T follicular helper cell (primary cell): Measurements from ENCODE around the gene ERVFRD-1.
"Not testable (repeated sequence)": the region's sequence is repeated elsewhere in the genome, so short reads cannot be mapped to it uniquely, and the experiment has no call there.

ENCODE experiments used
- DNase-seq: peaks from one replicate; pipeline ENCODE4 v3.0.0-alpha.2; 2020; ENCODE audit warnings: low read depth

ERVFRD-1 gene

DNA sequence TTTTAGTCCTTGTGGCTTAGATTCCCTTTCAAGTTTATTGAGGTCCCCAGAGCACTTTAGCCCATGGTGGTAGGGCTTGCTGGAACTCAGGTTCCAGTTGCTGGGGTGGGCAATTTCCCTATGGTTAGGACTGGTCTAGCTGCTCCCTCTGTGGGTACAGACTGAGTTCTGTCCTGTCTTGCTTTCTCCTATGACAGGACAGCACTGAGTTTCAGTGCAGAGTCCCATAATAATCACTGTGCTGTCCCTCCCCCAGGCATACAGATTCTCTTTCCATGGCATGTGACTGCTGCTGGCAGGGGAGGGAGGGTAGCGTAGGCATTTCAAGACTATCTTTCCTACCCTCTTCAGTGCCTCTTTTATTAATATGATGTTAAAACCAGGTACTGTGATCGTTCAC lies 17.1 kb upstream of the ERVFRD-1 start:
- no peak for DNase-seq

DNA sequence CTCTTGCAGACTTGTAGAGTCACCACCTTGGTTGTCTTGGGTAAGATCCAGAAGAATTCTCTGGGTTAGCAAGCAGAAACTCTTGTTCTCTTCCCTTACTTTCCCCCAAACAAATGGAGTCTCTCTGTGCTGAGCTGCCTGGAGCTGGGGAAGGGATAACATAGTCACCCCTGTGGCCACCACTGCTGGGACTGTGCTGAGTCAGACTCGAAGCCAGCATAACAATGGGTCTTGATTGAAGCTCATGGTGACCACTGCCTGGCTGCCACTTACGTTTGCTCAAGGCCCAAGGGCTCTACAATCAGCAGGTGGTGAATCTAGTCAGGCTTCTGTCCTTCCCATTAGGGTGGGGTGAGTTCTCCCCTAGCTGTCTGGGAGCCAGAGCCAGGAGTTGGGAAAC lies 15.4 kb upstream of the ERVFRD-1 start:
- DNase-seq = no peak

DNA sequence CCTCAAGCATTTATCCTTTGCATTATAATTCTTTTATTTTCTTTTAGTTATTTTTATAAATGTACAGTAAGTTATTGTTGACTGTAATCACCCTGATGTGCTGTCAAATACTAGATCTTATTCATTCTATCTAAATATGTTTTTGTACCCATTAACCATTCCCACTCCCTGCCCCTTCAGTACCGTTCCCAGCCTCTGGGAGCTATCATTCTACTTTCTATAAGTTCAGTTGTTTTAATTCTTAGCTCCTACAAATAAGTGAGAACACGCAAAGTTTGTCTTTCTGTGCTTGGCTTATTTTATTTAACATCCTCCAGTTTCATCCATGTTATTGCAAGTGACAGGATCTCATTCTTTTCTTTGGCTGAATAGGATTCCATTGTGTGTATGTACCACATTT lies 12.5 kb upstream of the ERVFRD-1 start:
- no peak for DNase-seq

DNA sequence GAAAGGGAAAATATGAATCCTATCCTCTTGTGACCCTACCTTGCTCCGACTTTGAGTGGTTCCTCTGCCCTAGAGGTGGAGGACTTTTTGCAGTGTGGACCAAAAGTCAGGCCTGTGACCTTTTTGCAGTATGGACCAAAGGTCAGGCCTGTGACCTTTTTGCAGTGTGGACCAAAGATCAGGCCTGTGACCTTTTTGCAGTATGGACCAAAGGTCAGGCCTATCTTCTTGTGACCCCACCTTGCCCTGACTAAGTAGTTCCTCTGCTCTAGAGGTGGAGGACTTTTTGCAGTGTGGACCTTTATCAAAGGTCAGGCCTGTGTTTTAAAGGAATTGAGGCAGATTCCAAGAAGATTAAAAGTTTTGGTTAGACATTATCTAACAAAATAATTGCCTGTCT lies 10.9 kb upstream of the ERVFRD-1 start:
- no peak for DNase-seq

DNA sequence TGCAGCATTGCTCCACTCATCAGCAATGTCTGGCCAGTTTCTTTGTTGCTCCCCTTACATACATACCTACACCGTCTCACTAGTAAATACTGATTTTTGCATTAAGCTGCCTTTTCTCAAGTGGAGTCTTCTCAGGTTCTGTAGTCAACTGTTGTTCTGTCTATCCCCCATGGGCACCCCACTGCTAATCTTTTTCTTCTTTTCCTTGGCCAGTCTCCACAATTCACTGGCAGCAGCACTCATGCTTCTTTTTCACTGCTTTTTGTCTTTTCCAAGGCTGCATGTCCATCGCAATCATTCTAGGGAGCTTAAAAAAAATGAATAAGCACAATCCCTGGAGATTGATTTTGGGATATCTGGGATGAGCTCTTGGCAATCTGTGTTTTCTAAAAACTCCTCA lies 10.3 kb upstream of the ERVFRD-1 start:
- no peak for DNase-seq

DNA sequence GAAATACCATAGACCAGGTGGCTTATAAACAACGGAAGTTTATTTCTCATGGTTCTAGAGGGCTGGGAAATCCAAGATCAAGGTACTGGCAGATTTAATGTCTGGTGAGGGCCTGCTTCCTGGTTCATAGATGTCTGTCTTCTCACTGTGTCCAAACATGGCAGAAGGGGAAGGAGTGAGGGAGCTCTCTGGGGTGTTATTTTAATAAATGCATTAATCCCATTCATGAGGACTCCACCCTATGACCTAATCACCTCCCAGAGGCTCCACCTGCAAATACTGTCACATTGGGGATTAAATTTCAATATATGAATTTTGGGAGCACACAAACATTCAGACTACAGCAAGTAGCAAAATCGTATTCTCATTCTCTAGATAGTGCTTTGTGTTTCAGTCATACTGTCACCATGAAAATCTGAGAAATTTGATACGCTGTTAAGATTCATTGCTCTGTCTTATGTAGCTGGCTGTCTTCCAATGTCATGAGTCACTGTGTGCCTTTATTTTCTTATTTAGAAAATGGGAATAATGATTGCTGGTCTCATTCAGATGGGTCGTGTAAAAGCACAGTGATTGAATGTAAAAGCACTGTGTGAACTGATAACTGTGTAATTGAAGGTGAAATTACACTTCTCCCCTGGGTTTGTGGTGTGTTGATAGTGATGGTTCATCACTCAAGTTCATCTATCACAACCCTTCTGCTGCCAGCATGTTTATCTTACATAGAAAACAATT lies 8.9 kb upstream of the ERVFRD-1 start:
- no peak for DNase-seq

DNA sequence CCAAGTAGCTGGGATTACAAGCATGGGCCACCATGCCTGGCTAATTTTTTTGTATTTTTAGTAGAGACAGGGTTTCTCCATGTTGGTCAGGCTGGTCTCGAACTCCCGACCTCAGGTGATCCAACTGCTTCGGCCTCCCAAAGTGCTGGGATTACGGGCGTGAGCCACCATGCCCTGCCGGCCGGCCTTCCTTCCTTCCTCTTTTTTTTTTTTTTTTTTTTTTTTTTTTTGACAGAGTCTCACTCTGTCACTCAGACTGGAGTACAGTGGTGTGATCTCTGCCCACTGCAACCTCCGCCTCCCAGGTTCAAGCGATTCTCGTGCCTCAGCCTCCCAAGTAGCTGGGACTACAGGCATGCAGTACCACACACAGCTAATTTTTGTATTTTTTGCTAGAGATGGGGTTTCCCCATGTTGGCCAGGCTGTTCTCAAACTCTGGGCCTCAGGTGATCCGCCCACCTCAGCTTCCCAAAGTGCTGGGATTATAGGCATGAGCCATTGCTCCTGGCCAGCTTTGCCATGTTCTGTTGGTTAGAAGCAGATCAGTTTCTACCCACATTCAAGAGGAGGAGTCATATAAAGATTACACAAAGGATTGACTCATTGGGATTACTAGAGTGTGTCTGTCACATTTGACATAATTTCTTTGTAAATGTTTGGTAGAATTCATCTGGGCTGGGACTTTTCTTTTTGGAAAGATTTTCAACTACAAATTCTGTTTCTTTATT lies 4.4 kb upstream of the ERVFRD-1 start:
- DNase-seq = not testable (repeated sequence)

DNA sequence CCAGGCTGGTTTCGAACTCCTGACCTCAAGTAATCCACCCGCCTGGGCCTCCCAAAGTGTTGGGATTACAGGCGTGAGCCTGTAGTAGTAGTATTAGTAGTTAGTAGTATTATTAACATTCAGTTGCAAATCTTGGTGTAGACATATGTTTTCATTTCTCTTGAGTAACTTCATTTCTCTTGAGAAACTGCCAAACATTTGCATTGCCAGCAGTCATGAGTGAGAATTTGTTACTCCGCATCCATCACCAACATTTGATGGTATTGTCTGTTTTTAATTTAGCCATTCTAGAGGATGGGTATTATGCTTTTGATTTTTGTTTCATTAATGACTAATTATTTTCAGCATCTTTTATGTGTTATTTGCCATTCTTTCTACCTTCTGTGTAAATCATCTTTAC lies 1.5 kb upstream of the ERVFRD-1 start:
- DNase-seq = no peak

DNA sequence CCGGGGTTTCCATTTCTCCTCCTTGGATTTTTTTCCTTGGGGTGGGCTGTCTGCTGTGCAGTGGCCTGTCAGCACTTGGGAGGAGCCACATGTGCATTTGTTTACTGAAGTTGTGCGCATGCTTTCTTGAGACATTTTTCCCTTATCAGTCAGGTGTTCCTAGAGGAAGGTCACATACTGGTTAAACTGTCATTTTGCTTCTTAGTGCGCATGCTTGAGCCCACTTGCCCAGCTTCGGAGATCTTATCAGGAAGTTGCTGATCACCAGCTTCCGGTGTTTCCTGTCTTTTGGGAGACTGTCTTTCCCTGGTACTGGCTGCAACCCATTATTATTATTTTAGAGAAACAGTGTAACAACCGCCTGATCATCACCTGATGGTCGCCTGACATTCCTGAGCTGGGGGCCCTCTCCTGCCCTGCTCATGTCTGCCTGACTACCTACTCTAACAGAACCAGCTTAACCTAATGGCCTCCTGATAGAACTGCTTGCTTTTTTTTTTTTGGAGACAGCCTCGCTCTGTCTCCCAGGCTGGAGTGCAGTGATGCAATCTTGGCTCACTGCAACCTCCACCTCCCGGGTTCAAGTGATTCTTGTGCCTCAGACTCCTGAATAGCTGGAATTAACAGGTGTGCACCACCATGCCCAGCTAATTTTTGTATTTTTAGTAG lies 378 bp upstream of the ERVFRD-1 start:
- DNase-seq = no peak

DNA sequence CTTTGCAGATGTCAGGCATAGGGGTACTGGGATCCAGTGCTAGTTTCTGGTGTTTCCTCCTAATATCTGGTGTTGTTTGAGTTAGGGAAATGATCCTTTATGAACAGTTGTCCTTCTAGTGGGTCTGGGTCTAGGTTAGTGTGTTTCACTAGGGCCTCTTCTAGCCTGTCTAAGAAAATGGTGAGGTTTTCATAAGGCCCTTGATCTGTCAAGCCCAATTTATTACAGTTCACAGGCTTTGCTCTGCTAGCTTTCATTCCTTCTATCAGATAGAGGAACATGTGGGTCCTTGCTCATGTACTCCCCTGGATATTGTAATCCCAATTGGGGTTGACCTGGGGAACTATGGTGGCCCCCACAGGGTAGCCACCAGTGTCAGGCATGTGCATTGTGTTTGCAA lies 2.8 kb downstream of the ERVFRD-1 start:
- no peak for DNase-seq

DNA sequence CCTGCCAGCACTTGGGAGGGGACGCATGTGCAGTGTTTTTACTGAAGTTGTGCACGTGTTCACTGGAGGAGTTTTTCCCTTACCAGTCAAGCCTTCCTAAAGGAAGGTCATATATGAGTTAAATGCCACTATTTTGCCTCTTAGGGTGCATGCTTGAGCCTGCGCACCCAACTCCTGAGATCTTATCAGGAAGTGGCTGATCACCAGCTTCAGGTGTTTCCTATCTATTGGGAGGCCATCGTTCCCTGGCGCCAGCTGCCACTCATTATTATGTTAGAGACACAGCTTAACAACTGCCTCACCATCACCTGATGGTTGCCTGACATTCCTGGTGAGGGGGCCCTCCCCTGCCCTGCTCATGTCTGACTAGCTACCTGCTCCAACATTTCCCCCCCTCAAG lies 8.5 kb downstream of the ERVFRD-1 start:
- DNase-seq = no peak

DNA sequence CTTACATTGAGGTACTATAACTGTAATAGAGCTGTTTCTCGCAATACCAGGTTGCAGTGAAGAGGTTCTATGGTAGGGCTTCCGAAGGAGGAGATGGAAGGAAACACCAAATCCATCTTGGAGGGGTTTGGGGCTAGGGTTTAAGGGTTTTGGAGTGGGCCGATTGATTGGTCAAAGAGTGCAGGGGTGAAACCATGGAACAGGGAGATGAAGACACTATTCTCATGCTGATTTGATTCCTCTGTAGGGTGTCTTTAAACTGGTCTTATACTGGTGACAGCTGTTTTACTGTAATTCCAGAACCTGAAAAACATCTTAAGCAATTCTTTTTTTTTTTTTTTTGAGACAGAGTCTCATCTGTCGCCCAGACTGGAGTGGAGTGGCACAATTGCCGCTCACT lies 10.1 kb downstream of the ERVFRD-1 start:
- DNase-seq = no peak

DNA sequence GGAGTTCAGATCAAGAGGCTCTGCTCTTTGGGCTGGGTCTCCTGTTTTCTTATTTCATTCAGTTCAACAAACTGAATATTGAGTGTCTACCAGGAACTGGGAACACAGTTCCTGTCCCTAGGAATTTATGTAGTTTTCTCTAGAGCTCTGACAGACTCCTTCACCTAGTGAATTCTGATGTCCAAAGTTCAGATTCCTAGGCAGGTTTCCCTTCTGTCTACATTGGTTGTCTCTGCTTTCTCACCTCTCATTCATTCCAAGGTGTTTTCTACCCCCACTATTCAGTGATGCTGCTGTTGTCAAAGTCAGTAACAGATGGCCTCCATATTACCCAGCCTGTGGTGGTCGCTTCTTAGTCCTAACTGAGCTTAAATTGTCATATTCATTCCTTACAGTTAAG lies 13.5 kb downstream of the ERVFRD-1 start:
- no peak for DNase-seq

DNA sequence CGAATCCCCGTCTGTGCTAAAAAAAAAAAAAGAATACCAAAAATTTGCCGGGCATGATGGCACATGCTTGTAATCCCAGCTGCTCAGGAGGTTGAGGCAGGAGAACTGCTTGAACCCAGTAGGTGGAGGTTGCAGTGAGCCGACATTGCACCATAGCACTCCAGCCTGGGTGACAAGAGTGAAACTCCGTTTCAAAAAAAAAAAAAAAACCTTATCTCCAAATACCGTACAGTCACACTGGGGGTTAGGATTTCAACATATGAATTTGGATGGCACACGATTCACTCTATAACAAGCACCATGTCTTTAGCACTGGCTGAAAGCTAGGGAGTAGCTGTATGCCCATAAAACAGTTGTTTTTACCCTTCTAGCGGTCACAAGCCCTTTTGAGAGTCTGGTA lies 14.0 kb downstream of the ERVFRD-1 start:
- DNase-seq = no peak

DNA sequence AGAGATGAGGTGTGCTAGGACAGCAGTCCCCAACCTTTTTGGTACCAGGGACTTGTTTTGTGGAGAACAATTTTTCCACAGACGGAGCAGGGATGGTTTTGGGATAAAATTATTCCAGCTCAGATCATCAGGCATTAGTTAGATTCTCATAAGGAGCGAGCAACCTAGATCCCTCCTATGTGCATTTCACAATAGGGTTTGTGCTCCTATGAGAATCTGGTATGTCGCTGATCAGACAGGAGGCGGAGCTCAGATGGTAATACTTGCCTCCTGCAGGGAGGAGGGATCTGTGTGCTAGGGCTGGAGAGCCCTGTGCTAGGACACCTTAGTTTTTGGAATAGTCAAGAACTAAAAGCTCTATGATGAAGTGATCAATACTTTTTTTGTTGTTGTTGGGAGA lies 15.4 kb downstream of the ERVFRD-1 start:
- DNase-seq = no peak

DNA sequence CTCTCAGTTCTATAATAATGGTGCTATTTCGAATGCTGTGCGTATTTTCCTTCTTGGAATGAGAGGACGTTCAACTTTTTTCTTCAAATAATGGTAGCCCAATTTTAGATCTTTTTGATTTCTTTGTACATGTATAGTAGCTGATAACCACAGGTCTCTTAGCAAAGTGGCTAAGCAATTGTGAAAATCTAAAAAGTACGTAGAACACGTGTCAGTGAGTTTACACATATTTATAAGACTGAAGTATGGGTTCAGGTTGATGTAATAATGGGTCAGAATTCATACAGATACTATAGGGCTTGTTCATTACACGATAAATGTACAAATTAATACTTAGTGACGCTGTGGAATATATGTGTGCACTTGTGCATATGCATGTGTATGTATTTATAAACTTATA lies 16.6 kb downstream of the ERVFRD-1 start:
- DNase-seq = no peak

DNA sequence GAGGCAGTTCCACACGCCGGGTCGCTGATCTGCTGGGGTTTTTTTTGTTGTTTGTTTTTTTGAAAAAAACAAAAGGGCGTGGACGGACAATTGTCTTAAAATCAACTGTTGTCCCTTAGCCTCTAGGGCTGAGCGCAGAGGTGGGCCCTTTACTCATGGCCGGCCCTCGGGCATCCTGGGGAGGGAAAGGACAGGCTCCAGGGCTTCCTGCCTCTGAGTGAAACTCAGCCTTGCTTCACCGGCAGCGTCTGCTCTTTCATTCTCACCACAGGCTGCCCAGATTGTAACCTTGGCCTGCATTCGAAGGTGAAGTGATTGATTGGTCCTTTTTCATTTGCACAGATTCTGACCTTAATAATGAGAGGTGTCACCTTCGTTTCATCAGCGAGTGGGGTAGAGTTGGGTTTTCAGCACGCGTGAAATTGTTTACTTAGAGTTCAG lies 17.1 kb downstream of the ERVFRD-1 start:
- peak; percentile 9 for DNase-seq

DNA sequence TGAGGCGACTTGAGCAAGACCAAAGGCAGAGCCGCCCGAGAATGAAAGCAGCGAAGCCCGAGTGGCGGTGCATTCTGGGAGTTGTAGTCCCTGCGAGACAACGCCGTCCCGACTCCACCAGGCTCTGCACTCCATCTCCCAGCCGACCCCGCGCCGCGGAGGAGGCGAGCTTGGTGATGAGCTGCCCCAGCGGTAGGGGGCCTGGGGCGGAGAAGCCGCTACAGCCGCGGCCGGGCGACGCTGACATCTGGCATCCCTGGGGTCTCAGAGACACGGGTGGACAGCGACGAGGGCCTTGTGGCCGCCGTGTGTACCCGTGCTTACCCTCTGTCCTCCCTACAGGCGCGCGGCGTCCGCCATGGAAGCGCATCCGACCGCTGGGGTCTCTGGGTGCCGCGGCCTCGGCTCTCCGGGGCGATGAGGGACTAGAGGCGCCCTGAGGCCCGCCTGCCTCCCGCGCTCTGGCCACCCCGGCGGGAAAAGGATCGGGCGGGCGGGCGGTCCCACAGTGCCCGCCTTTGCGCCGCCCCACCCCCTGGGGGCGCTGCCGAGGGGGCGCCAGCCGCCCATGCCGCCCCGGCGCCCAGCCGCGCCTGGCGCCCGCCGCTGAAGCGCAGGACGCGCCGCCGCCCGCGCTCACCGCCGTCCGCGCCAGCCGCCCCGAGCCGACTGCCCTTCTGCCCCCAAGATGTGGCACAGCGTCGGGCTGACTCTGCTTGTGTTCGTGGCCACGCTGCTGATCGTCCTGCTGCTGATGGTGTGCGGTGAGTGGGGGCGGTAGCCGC lies 17.7 kb downstream of the ERVFRD-1 start, which contains the start of gene SMIM13:
Gene SMIM13, plus strand, starts transcription at position 209 of the 785 bp plus-strand sequence. Its CDS starts 480 bp downstream, at position 689.
- peak; percentile 92 for DNase-seq

DNA sequence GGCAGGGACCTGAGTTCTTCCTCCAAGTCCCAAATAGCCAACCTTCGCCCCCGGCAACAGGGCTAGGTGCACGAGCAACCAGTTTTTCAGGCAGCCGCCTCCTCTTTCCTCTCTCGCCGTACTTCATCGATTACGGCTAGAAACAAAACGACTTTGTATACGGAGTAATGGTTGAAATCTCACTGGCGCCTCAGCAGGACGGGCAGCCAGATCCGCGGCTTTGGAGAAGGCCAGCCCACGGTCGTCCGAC lies 18.2 kb downstream of the ERVFRD-1 start:
- DNase-seq = no peak

DNA sequence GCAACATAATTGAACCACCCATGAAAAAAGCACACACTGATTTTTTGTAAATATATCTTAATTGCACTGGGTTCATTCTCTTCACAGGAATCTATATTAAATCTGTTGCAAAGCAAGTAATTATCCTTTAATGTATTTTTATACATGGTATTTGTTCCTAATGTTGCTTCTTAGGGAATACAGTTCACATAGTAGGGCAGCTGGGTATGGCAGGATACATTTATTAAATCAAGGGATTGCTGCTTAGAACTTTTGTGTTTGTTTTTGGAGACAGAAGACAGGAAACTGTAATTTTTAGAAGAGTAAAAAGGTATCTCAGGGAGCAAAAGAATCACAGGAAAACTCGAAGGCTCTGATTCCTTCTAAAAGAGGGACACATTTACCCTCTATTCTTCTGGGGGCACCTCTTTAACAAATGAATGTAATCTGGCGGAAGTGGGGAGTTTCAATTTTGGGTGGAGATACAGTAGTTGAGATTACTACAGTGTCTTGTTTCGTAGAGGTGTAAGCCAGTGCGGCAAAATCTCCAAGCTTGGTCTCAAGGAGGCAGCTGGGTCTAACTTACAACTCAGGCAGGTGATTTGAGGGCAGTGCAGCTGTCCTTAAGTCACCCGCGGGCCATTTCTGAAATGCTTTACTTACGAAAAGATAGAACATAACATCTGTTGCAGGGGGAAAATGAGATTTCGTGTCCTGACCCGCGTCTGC lies 18.7 kb downstream of the ERVFRD-1 start:
- no peak for DNase-seq

DNA sequence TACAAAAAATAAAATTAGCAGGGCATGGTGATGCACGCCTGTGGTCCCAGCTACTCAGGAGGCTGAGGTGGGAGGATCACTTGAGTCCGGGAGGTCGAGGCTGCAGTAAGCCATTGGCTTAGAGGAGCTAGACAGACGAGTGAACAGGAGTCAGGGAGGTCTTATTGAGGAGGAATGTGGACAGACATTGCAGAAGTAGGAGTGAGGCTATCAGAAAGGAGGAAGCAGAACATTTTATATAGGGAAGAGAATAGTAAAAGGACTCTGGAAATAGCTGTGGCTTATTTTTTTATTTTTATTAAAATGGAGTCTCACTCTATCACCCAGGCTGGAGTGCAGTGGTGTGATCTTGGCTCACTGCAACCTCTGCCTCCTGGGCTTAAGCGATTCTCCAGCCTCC lies 20.4 kb downstream of the ERVFRD-1 start:
- DNase-seq = not testable (repeated sequence)

DNA sequence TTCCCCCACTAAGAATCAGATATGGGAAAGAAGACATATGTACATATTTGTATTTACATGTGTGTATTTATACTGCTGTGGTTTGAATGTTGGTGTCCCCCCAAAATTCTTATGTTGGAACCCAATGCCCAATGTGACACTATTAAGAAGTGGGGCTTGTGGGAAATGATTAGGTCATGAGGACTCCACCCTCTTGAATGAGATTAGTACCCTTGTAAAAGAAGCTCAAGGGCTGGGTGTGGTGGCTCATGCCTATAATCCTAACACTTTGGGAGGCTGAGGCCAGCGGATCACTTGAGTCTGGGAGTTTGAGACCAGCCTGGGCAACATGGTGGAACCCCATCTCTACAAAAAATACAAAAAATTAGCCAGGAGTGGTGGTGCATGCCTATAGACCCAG lies 21.8 kb downstream of the ERVFRD-1 start:
- no peak for DNase-seq
